Body of pancreas (tissue), 4 donors: ENCODE data around the gene ELF2.

Source experiments
- CTCF ChIP-seq, 7 experiments: fragments of 450-650 bp in 4 of 7; fragments of 200-600 bp in 3 of 7; sonication (generic) in 3 of 7; IDR thresholded peaks; one replicate each; pipeline ENCODE4 v1.5.1; 2016 to 2019; ENCODE audit warnings: antibody characterized with exemption in 7 of 7
- POLR2A ChIP-seq, 3 donors: fragments of 450-650 bp; IDR thresholded peaks; one replicate each; pipeline ENCODE4 v1.6.1; 2016; ENCODE audit warnings: antibody characterized with exemption in 3 of 3, mild to moderate bottlenecking in 2 of 3

DNA sequence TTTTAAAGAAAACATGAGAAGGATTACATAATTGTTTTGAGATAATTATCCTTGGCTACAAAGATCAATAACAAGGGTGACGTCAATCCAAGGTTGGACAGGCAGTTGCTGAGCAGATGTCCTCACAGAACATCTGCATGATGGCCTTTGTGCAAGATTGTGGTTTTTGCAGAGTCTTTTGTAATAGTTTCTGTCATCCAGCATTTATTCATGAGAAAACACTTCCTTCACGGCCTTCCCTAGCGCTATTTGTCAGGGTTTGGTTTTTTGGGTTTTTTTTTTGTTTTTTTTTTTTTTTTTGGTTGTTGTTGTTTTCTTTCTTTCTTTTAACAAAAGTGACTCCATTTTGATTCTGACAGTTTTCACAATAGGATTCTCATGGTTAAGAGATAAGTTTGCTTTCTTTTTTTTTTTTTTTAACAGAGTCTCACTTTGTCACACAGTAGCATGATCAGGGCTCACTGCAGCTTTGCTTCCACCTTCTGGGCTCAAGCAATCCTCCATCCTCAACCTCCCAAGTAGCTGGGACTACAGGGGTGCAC is 31.5 kb upstream of the ELF2 start:
- TF ChIP-seq CTCF (IDR thresholded peaks at IDR 0.05) = no peak
- TF ChIP-seq POLR2A (IDR thresholded peaks at IDR 0.05) = no peak
